GDM1 (cell line): ENCODE results near the gene FAM193B.

Experiments used
- DNase-seq: peaks from one replicate; lab custom pipeline; 2025; lab: John Stamatoyannopoulos, UW

The FAM193B gene

GRCh38 chr5:177554474-177555111, at the start of gene FAM193B:
Gene FAM193B (minus strand): TSS chr5:177554563. CDS start chr5:177554458, 105 bp downstream.
- DNase-seq = peak; percentile 84

GRCh38 chr5:177604116-177604521, 49.8 kb upstream of the FAM193B start:
- DNase-seq = no peak

- DNase-seq = no peak
Measured at GRCh38 chr5:177603631-177604030, 49.3 kb upstream of the FAM193B start.

GRCh38 chr5:177602458-177602830, 48.1 kb upstream of the FAM193B start:
- DNase-seq = no peak

GRCh38 chr5:177601577-177602457, 47.5 kb upstream of the FAM193B start:
- no peak for DNase-seq

- DNase-seq = no peak
Measured at GRCh38 chr5:177601126-177601525, 46.8 kb upstream of the FAM193B start.

- no peak for DNase-seq
Measured at GRCh38 chr5:177600508-177601018, 46.2 kb upstream of the FAM193B start.

- DNase-seq = peak; percentile 82
Measured at GRCh38 chr5:177599731-177600507, 45.6 kb upstream of the FAM193B start, which contains the start of gene B4GALT7. Gene B4GALT7 (plus strand): TSS chr5:177600132. CDS start chr5:177600211, 79 bp downstream.

GRCh38 chr5:177598477-177598876, 44.1 kb upstream of the FAM193B start:
- DNase-seq = no peak

- no peak for DNase-seq
Measured at GRCh38 chr5:177596775-177597238, 42.4 kb upstream of the FAM193B start.

- DNase-seq = no peak
Measured at GRCh38 chr5:177595991-177596774, 41.8 kb upstream of the FAM193B start.

GRCh38 chr5:177595026-177595585, 40.7 kb upstream of the FAM193B start:
- no peak for DNase-seq

- DNase-seq = no peak
Measured at GRCh38 chr5:177594071-177594470, 39.7 kb upstream of the FAM193B start.

GRCh38 chr5:177593511-177593910, 39.1 kb upstream of the FAM193B start:
- no peak for DNase-seq

GRCh38 chr5:177592905-177593304, 38.5 kb upstream of the FAM193B start:
- DNase-seq = no peak

- DNase-seq = peak; percentile 82
Measured at GRCh38 chr5:177592010-177592834, 37.9 kb upstream of the FAM193B start, which contains the start of gene TMED9. Gene TMED9 (plus strand): TSS chr5:177592203. CDS start chr5:177592215, 12 bp downstream.

- DNase-seq = no peak
Measured at GRCh38 chr5:177591690-177592009, 37.3 kb upstream of the FAM193B start.

- no peak for DNase-seq
Measured at GRCh38 chr5:177590406-177590805, 36.0 kb upstream of the FAM193B start.

GRCh38 chr5:177588413-177588909, 34.1 kb upstream of the FAM193B start:
- DNase-seq = no peak

GRCh38 chr5:177578316-177578715, 24.0 kb upstream of the FAM193B start:
- DNase-seq = no peak
